ENCODE data around the gene MGST3.

MGST3 gene

GRCh38 chr1:165612062-165612461 is 19.0 kb upstream of the MGST3 start:
- no peak overlapping the region for H3K27ac Mint-ChIP-seq
- H3K9me3 Mint-ChIP-seq, result no peaks in the 10 kb centered on the region
- ATAC-seq (ENCODE audit: low read depth), result peak; percentile 53
- peaks cover 3% of the 10 kb centered on the region for H3K4me1 Mint-ChIP-seq
- H3K27me3 Mint-ChIP-seq, result peaks cover 12% of the 10 kb centered on the region
- H3K36me3 Mint-ChIP-seq, result no peaks in the 10 kb centered on the region
- no peak overlapping the region for H3K4me3 Mint-ChIP-seq
- DNase-seq (ENCODE audit: low spot score in 2 of 2), result no peak

GRCh38 chr1:165616054-165616612 is 14.9 kb upstream of the MGST3 start:
- Mint-ChIP-seq H3K4me3 (no peak overlapping the region), H3K9me3 (no peaks in the 10 kb centered on the region), H3K4me1 (peaks cover 3% of the 10 kb centered on the region), H3K27ac (no peak overlapping the region), H3K36me3 (no peaks in the 10 kb centered on the region), H3K27me3 (peaks cover 17% of the 10 kb centered on the region)
- DNase-seq (ENCODE audit: low spot score in 2 of 2), result no peak
- no peak for ATAC-seq (ENCODE audit: low read depth)

DNA sequence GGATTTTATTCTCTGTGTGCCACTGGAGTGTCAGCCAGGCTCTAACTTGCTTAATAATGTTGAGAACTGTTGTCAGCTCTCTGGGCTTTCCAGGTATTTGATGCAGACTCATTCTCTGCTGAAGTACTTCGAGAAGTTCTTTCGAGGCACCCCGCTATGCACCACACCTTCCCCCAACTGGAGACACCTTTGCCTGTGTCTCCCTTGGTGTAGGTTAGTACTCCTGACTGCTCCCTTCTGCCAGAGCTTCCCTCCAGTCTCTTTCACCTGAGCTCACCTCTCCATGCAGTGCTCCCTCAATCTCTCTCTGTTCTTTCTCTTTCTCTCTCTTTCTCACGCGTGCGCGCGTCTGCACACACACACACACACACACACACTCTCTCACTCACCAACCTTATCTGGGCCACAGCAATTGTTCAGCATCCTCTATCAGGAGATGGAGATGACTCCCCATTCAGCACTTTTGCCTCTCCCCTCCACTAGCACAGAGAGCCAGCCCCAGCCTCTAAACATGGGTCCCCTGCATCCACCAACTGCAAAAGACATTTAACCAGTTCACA is 14.0 kb upstream of the MGST3 start:
- Mint-ChIP-seq H3K36me3 (no peaks in the 10 kb centered on the region), H3K9me3 (no peaks in the 10 kb centered on the region), H3K4me3 (no peak overlapping the region), H3K27ac (no peak overlapping the region), H3K4me1 (no peaks in the 10 kb centered on the region), H3K27me3 (peaks cover 15% of the 10 kb centered on the region)
- ATAC-seq (ENCODE audit: low read depth) (no peak), DNase-seq (ENCODE audit: low spot score in 2 of 2) (no peak)

DNA sequence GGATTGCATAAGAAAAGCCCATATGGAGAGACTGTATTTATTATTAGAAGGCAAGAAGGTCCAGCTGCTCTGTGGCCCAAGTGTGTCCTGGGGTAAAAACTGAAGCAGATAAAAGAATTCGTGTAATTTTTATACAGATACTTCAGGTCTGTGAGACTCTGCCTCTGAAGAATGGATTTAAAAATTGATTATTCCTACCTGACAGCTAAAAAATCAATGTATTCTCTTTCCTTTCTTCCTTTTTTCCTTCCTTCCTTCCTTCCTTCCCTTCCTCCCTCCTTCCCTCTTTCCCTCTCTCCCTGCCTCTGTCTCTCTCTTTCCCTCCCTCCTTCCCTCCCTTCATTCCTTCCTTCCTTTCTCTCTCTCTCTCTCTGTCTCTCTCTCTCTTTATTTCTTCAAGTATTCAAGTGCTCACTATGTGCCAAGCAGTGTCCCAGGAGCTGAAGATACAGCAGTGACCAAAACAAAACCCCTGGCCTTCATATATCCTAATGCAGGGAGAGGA is 11.3 kb upstream of the MGST3 start:
- Mint-ChIP-seq H3K36me3 (no peaks in the 10 kb centered on the region), H3K27me3 (peaks cover 15% of the 10 kb centered on the region), H3K9me3 (no peaks in the 10 kb centered on the region), H3K4me1 (no peaks in the 10 kb centered on the region), H3K4me3 (no peak overlapping the region), H3K27ac (no peak overlapping the region)
- no peak for ATAC-seq (ENCODE audit: low read depth)
- DNase-seq (ENCODE audit: low spot score in 2 of 2), result no peak

GRCh38 chr1:165623624-165624023 is 7.4 kb upstream of the MGST3 start:
- H3K36me3 Mint-ChIP-seq, result no peaks in the 10 kb centered on the region
- no peak overlapping the region for H3K27ac Mint-ChIP-seq
- H3K27me3 Mint-ChIP-seq, result peaks cover 7% of the 10 kb centered on the region
- no peak overlapping the region for H3K4me3 Mint-ChIP-seq
- no peaks in the 10 kb centered on the region for H3K9me3 Mint-ChIP-seq
- ATAC-seq (ENCODE audit: low read depth) (no peak), DNase-seq (ENCODE audit: low spot score in 2 of 2) (no peak)
- H3K4me1 Mint-ChIP-seq, result no peaks in the 10 kb centered on the region

DNA sequence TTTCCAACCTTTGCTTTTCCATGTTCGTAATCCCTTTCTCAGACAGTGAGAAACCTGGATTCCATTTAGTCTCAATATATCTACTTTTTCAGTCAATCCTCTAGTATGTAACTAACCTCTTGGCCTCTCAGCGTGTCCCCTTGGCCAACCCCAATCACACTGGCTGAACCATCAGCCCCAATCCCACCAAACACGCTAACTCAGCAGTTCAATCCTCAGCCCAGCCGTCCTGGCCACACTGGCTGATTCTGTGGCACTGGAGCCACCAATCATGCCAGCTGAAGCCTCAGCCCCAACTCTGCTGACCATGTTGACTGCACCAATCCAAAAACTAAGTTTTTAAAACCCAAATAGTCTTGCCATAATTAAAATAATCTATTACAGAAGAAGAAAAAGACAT is 6.6 kb upstream of the MGST3 start:
- peaks cover 7% of the 10 kb centered on the region for H3K27me3 Mint-ChIP-seq
- H3K36me3 Mint-ChIP-seq, result no peaks in the 10 kb centered on the region
- ATAC-seq (ENCODE audit: low read depth) (no peak), DNase-seq (ENCODE audit: low spot score in 2 of 2) (no peak)
- no peaks in the 10 kb centered on the region for H3K9me3 Mint-ChIP-seq
- no peaks in the 10 kb centered on the region for H3K4me1 Mint-ChIP-seq
- no peak overlapping the region for H3K27ac Mint-ChIP-seq
- H3K4me3 Mint-ChIP-seq, result no peak overlapping the region

GRCh38 chr1:165628147-165628822 is 2.7 kb upstream of the MGST3 start:
- Mint-ChIP-seq H3K9me3 (no peaks in the 10 kb centered on the region), H3K27ac (no peak overlapping the region), H3K4me3 (no peak overlapping the region)

GRCh38 chr1:165629151-165629550 is 1.9 kb upstream of the MGST3 start:
- ATAC-seq (ENCODE audit: low read depth), result no peak
- peak overlapping the region; percentile 50 for H3K4me3 Mint-ChIP-seq
- H3K36me3 Mint-ChIP-seq, result no peaks in the 10 kb centered on the region
- H3K27me3 Mint-ChIP-seq, result peaks cover 2% of the 10 kb centered on the region
- H3K9me3 Mint-ChIP-seq, result no peaks in the 10 kb centered on the region
- no peak overlapping the region for H3K27ac Mint-ChIP-seq
- DNase-seq (ENCODE audit: low spot score in 2 of 2), result no peak
- peaks cover 12% of the 10 kb centered on the region for H3K4me1 Mint-ChIP-seq

More at GRCh38 chr1:165628147-165628822, 2.7 kb upstream of the MGST3 start:
- DNase-seq (ENCODE audit: low spot score in 2 of 2) (no peak), ATAC-seq (ENCODE audit: low read depth) (no peak)
- no peaks in the 10 kb centered on the region for H3K36me3 Mint-ChIP-seq
- H3K27me3 Mint-ChIP-seq, result peaks cover 2% of the 10 kb centered on the region
- H3K4me1 Mint-ChIP-seq, result peaks cover 9% of the 10 kb centered on the region

- Mint-ChIP-seq H3K27ac (no peak overlapping the region), H3K36me3 (no peaks in the 10 kb centered on the region), H3K9me3 (no peaks in the 10 kb centered on the region), H3K27me3 (no peaks in the 10 kb centered on the region), H3K4me1 (peaks cover 15% of the 10 kb centered on the region), H3K4me3 (no peak overlapping the region)
- DNase-seq (ENCODE audit: low spot score in 2 of 2) (no peak), ATAC-seq (ENCODE audit: low read depth) (no peak)
Measured at GRCh38 chr1:165629848-165630628, 996 bp upstream of the MGST3 start.

DNA sequence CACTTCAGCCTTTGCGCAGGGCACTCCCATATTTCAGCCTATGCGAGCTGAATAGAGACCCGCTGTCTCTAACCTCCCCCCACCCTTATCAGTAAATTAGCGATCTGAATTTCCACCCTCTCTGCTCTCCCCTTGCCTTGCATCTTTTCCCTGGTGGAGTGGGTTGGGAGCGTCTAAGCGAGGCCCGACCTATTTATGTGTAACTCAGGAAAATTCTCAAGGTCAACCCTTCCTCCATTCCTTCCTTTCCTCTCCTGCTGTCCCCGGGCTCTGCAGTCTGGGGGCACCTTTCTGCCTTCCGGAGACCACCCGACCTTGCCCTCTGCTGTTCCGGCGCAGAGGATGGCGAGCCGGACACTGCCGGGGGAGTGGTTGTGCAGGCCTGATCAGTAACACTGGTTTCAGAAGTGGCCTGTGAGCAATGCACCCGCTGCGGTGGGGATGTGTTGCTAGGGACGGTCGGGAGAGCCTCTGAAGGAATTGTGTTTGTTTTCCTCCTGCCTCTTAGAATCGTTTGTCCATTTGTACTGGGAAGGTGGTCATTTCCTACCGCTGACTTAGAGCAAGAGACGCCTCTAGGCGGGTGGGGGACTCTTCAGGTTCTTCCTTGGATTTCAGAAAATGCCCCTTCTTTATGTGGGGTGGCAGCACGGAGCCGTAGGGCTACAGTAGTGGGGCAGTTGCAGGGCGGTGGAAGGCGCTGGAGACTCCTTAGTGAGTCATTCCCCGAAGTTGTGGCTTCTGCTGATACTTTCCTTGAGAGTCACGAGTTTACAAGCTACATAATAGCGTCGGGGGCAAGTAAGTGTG is 513 bp downstream of the MGST3 start:
- H3K9me3 Mint-ChIP-seq, result no peaks in the 10 kb centered on the region
- DNase-seq (ENCODE audit: low spot score in 2 of 2) (peak; percentile 4 to 31), ATAC-seq (ENCODE audit: low read depth) (no peak)
- peaks cover 18% of the 10 kb centered on the region for H3K4me1 Mint-ChIP-seq
- no peaks in the 10 kb centered on the region for H3K27me3 Mint-ChIP-seq
- no peak overlapping the region for H3K4me3 Mint-ChIP-seq
- no peaks in the 10 kb centered on the region for H3K36me3 Mint-ChIP-seq
- no peak overlapping the region for H3K27ac Mint-ChIP-seq

GRCh38 chr1:165632152-165632469 is 1.1 kb downstream of the MGST3 start:
- H3K4me3 Mint-ChIP-seq, result no peak overlapping the region
- ATAC-seq (ENCODE audit: low read depth), result no peak
- no peaks in the 10 kb centered on the region for H3K9me3 Mint-ChIP-seq
- no peak overlapping the region for H3K27ac Mint-ChIP-seq
- H3K4me1 Mint-ChIP-seq, result peaks cover 18% of the 10 kb centered on the region
- no peak for DNase-seq (ENCODE audit: low spot score in 2 of 2)
- no peaks in the 10 kb centered on the region for H3K36me3 Mint-ChIP-seq
- H3K27me3 Mint-ChIP-seq, result no peaks in the 10 kb centered on the region

DNA sequence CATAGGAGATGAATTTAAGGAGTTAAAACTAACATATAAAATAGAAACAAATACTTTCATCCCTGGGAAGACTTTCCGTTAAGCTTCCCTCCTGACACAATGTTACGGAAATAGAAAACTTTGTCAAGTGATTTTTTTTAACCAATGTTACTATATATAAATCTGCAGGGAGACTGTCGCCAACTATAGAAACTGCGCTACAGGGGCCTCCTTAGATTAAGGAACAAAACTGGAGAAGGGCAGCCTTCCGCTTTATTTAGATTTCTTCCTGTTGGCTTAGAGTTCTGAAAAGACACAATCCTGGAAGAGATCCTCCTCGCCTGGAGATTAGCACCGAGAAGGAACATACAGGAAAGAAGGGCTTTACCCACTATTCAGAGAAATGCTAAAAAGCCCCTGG is 1.5 kb downstream of the MGST3 start:
- Mint-ChIP-seq H3K36me3 (no peaks in the 10 kb centered on the region), H3K4me3 (no peak overlapping the region), H3K4me1 (peaks cover 18% of the 10 kb centered on the region), H3K27ac (no peak overlapping the region), H3K9me3 (no peaks in the 10 kb centered on the region), H3K27me3 (no peaks in the 10 kb centered on the region)
- DNase-seq (ENCODE audit: low spot score in 2 of 2) (no peak), ATAC-seq (ENCODE audit: low read depth) (no peak)

DNA sequence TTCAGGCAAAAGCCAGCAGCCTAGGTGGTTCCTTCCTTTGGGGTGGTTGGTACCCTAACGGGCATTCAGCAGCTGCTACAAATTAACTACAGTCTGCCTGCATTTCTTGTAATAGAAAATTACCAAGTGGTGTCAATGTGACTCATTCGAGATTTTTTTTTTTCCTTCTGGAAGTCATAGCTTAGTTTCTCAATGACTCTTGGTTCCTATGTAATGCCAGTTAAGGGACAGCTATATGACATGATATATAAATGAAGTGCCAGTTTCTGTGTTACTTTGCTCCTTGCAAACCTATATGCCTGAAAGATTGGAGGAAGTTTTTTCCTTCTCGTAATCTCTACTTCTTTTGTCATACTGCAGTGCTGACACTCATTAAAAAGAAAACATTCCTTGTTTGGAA is 2.6 kb downstream of the MGST3 start:
- Mint-ChIP-seq H3K4me3 (no peak overlapping the region), H3K27ac (no peak overlapping the region), H3K36me3 (no peaks in the 10 kb centered on the region), H3K27me3 (no peaks in the 10 kb centered on the region), H3K9me3 (no peaks in the 10 kb centered on the region), H3K4me1 (peaks cover 18% of the 10 kb centered on the region)
- ATAC-seq (ENCODE audit: low read depth) (no peak), DNase-seq (ENCODE audit: low spot score in 2 of 2) (no peak)

All from memory B cell (primary cell).